Breast epithelium (tissue), 4 donors: ENCODE data around the gene FBXO24. TPM values are rescaled to one million over a fixed set of nuclear protein-coding genes. Genes with fewer than 3 reads are reported as not detected.

Experiments used
- DNase-seq, 2 donors: peaks; one replicate each; pipeline ENCODE4 v3.0.0-alpha.2; 2019; ENCODE audit warnings: low spot score in 2 of 2
- H3K27ac ChIP-seq, 2 donors: fragments of 200-600 bp; sonication (generic) in 1 of 2; one replicate each; pipeline ENCODE4 v1.5.1; 2016 to 2019; ENCODE audit warnings: mild to moderate bottlenecking in 1 of 2
- H3K27me3 ChIP-seq, 2 donors: fragments of 200-600 bp; sonication (generic) in 1 of 2; one replicate each; pipeline versions ENCODE4 v1.5.1 to v1.6.0; 2017 to 2019; ENCODE audit warnings: control low read depth in 1 of 2, mild to moderate bottlenecking in 1 of 2
- H3K36me3 ChIP-seq: fragments of 200-600 bp; one replicate; pipeline ENCODE4 v1.5.1; 2019
- H3K4me1 ChIP-seq, 2 donors: fragments of 200-600 bp; sonication (generic); one replicate each; pipeline ENCODE4 v1.5.1; 2016 to 2019; ENCODE audit warnings: control low read depth in 1 of 2
- H3K4me3 ChIP-seq, 3 donors: fragments of 200-600 bp; sonication (generic); 1 replicate in 2 of 3; 2 replicates in 1 of 3; pipeline ENCODE4 v1.5.1; 2016 to 2019; ENCODE audit warnings: mild to moderate bottlenecking in 3 of 3, moderate library complexity in 2 of 3
- H3K9me3 ChIP-seq, 2 donors: fragments of 200-600 bp; sonication (generic) in 1 of 2; one replicate each; pipeline ENCODE4 v1.5.1; 2016 to 2019; ENCODE audit warnings: control low read depth in 1 of 2
- POLR2A ChIP-seq: fragments of 450-650 bp; IDR thresholded peaks from one replicate; pipeline ENCODE4 v1.6.1; 2016; ENCODE audit warnings: antibody characterized with exemption, mild to moderate bottlenecking, moderate library complexity
- POLR2AphosphoS5 ChIP-seq, 3 donors: sonication (generic); formaldehyde crosslinking; IDR thresholded peaks; one replicate each; pipeline ENCODE4 v1.6.1; 2017; ENCODE audit warnings: antibody characterized with exemption in 3 of 3
- intact Hi-C: fragments of 100-400 bp; cut with DNase I; formaldehyde crosslinking; loops from one replicate; pipeline ENCODE4 v1.15.1; 2023; ENCODE audit warnings: low total_unique reads
- total RNA-seq, 3 donors: library from RNA; depleted of rRNA; stranded (reverse); fragments of >200 nt; gene quantifications; one replicate each; pipeline ENCODE4 v1.1.0, GENCODE V29; 2016
- TF ChIP-seq, protein P1 (sequence below), 3 donors: fragments of 450-650 bp; IDR thresholded peaks; one replicate each; pipeline ENCODE4 v1.5.1; 2016 to 2017; ENCODE audit warnings: antibody characterized with exemption in 3 of 3, mild to moderate bottlenecking in 3 of 3, moderate library complexity in 3 of 3

Gene FBXO24
- total RNA-seq, 3 donors from 2014 or later: 0.59 to 0.98 TPM; not detected in 1

GRCh38 chr7:100614308-100614861 lies 28.3 kb downstream of the FBXO24 start:
- no peaks in the 10 kb centered on the region for H3K9me3 ChIP-seq
- intact Hi-C loops: no loop called here
- DNase-seq: no peak
- no peaks in the 10 kb centered on the region for H3K27me3 ChIP-seq
- TF ChIP-seq, protein P1, sequence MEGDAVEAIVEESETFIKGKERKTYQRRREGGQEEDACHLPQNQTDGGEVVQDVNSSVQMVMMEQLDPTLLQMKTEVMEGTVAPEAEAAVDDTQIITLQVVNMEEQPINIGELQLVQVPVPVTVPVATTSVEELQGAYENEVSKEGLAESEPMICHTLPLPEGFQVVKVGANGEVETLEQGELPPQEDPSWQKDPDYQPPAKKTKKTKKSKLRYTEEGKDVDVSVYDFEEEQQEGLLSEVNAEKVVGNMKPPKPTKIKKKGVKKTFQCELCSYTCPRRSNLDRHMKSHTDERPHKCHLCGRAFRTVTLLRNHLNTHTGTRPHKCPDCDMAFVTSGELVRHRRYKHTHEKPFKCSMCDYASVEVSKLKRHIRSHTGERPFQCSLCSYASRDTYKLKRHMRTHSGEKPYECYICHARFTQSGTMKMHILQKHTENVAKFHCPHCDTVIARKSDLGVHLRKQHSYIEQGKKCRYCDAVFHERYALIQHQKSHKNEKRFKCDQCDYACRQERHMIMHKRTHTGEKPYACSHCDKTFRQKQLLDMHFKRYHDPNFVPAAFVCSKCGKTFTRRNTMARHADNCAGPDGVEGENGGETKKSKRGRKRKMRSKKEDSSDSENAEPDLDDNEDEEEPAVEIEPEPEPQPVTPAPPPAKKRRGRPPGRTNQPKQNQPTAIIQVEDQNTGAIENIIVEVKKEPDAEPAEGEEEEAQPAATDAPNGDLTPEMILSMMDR (IDR thresholded peaks at IDR 0.05): no peak
- no peak for TF ChIP-seq POLR2AphosphoS5 (IDR thresholded peaks at IDR 0.05)
- no peak for TF ChIP-seq POLR2A
- no peak overlapping the region for H3K27ac ChIP-seq
- no peak overlapping the region for H3K4me3 ChIP-seq
- no peaks in the 10 kb centered on the region for H3K36me3 ChIP-seq
- peaks cover 0 to 6% of the 10 kb centered on the region in 2 donors for H3K4me1 ChIP-seq

GRCh38 chr7:100620239-100620638 lies 34.1 kb downstream of the FBXO24 start:
- intact Hi-C loops: no loop called here
- Histone ChIP-seq H3K4me1 (no peaks in the 10 kb centered on the region), H3K4me3 (no peak overlapping the region), H3K9me3 (no peaks in the 10 kb centered on the region), H3K27me3 (no peaks in the 10 kb centered on the region), H3K27ac (no peak overlapping the region), H3K36me3 (no peaks in the 10 kb centered on the region)
- no peak for DNase-seq
- TF ChIP-seq POLR2A (no peak), POLR2AphosphoS5 (IDR thresholded peaks at IDR 0.05) (no peak)
- TF ChIP-seq, protein P1 (IDR thresholded peaks at IDR 0.05): no peak

GRCh38 chr7:100620804-100621203 lies 34.7 kb downstream of the FBXO24 start:
- Histone ChIP-seq H3K36me3 (no peaks in the 10 kb centered on the region), H3K9me3 (no peaks in the 10 kb centered on the region), H3K4me3 (no peak overlapping the region), H3K27ac (no peak overlapping the region), H3K4me1 (no peaks in the 10 kb centered on the region), H3K27me3 (no peaks in the 10 kb centered on the region)
- no peak for DNase-seq
- intact Hi-C loops: no loop called here
- TF ChIP-seq POLR2AphosphoS5 (IDR thresholded peaks at IDR 0.05) (no peak), POLR2A (no peak)
- TF ChIP-seq, protein P1 (IDR thresholded peaks at IDR 0.05): no peak

DNA sequence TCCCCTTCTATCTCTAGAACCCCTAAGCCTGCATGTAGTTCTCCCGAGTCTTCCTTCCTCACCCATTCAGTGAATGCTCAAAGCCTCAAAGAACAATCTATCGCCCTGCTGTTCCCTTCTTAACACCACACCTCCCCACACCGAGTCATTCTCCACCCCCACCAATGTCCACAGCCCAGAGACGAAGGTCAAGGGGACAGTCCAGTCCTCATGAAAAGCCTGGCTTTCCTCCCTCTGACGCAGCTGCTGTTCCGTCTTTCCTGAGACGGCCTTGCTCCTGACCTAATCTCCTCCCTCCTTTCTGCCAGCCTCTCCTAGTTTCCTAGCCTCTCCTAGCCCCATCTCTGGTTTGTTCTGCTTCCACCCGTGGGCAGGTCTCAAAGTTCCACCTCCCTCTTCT lies 35.4 kb downstream of the FBXO24 start:
- TF ChIP-seq POLR2AphosphoS5 (IDR thresholded peaks at IDR 0.05) (no peak), POLR2A (no peak)
- TF ChIP-seq, protein P1 (IDR thresholded peaks at IDR 0.05): no peak
- intact Hi-C loops: no loop called here
- Histone ChIP-seq H3K27ac (no peak overlapping the region), H3K9me3 (no peaks in the 10 kb centered on the region), H3K36me3 (no peaks in the 10 kb centered on the region), H3K4me3 (no peak overlapping the region), H3K4me1 (no peaks in the 10 kb centered on the region), H3K27me3 (no peaks in the 10 kb centered on the region)
- no peak for DNase-seq

DNA sequence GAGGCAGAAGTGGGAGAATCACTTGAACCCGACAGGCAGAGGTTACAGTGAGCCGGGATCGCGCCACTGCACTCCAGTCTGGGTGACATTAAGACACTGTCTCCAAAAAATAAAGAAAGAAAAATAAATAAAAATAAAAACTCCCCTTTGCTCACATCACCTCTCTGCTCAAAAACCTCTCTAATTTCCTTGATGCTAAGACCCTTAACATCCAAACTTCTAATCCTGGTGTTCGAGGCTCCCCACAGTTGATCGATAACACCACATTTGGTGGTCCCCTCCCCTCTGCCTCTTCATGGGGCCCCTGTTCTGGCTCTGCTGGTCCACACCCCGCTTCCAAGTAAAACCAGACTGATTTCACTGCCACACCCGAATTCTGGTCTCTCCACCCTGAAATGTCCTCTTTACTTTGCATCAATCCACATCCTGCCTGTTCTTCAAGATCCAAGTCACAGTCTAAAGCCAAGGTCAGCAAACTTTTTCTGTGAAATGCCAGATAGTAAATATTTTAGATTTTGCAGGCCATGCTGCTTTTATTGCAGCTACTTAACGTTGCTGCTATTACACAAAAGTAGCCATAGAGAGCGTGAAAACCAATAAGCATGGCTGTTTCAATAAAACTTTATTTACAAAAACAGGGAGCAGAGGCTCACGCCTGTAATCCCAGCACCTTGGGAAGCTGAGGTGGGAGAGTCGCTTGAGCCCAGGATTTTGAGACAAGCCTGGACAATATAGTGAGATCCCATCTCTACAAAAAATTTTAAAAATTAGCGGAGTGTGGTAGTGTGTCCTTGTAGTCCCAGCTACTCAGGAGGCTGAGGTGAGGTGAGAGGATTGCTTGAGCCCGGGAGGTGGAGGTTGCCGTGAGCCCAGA lies 38.1 kb downstream of the FBXO24 start:
- H3K4me3 ChIP-seq: no peak overlapping the region
- intact Hi-C loops: no loop called here
- DNase-seq: no peak

More for the DNA sequence above, 38.1 kb downstream of the FBXO24 start:
- no peaks in the 10 kb centered on the region for H3K4me1 ChIP-seq
- no peaks in the 10 kb centered on the region for H3K9me3 ChIP-seq
- no peak overlapping the region for H3K27ac ChIP-seq
- no peaks in the 10 kb centered on the region for H3K27me3 ChIP-seq
- H3K36me3 ChIP-seq: no peaks in the 10 kb centered on the region
- TF ChIP-seq POLR2A (no peak), POLR2AphosphoS5 (IDR thresholded peaks at IDR 0.05) (no peak)
- TF ChIP-seq, protein P1 (IDR thresholded peaks at IDR 0.05): no peak
